Measurements from ENCODE around the gene MIOX.

Gene MIOX

GRCh38 chr22:50456026-50456425, 30.6 kb upstream of the MIOX start:
- no peak for TF ChIP-seq CTCF (IDR thresholded peaks at IDR 0.05; ENCODE audit: low read depth, low read length, missing control alignments)
- no peak overlapping the region for H3K4me3 ChIP-seq (replicated peaks; ENCODE audit: low read depth, low read length)
- no peak for DNase-seq (ENCODE audit: extremely low read depth, low read depth)

DNA sequence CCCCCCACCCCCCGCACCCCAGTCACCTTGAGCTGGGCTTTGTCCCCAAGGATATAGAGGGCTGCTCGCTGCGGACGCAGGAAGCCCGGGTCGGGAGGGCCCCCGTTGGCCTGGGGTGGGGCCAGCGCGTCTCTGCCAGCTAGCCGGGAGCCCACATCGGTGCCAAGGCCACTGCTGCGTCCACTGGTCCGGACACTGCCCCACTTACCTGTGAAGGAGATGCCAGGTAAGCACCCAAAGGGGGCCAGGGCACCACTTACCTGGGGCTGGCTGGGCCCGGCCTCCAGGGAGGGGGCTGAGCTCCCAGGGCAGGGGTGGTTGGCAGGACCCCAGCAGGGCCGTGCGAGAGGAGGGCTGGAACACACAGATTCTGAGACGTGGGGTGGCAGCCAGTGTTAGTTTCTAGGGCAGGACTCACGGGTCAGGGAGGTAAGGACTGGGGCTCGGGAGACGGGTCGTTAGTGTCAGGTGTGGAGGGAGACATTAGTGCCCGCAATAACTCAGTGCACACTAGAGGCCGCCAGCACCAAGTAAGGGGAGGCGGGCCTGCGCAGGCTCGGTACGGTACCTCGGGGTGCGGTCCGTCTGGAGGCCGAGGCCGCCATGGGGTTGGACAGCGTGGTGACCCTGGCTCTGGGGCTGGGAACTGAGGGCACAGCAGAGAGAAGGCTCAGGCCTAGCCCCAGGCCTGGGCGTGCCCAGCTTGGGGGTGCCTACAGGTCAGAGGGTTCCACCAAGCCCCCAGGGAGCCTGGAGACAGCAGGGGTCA, 30.0 kb upstream of the MIOX start:
- peak; percentile 19 for TF ChIP-seq CTCF (IDR thresholded peaks at IDR 0.05; ENCODE audit: low read depth, low read length, missing control alignments)
- H3K4me3 ChIP-seq (replicated peaks; ENCODE audit: low read depth, low read length): no peak overlapping the region
- no peak for DNase-seq (ENCODE audit: extremely low read depth, low read depth)

GRCh38 chr22:50459016-50459415, 27.6 kb upstream of the MIOX start:
- no peak overlapping the region for H3K4me3 ChIP-seq (replicated peaks; ENCODE audit: low read depth, low read length)
- no peak for TF ChIP-seq CTCF (IDR thresholded peaks at IDR 0.05; ENCODE audit: low read depth, low read length, missing control alignments)
- no peak for DNase-seq (ENCODE audit: extremely low read depth, low read depth)

GRCh38 chr22:50459496-50460140, 27.0 kb upstream of the MIOX start:
- no peak for DNase-seq (ENCODE audit: extremely low read depth, low read depth)
- H3K4me3 ChIP-seq (replicated peaks; ENCODE audit: low read depth, low read length): no peak overlapping the region
- no peak for TF ChIP-seq CTCF (IDR thresholded peaks at IDR 0.05; ENCODE audit: low read depth, low read length, missing control alignments)

GRCh38 chr22:50460938-50461337, 25.7 kb upstream of the MIOX start:
- TF ChIP-seq CTCF (IDR thresholded peaks at IDR 0.05; ENCODE audit: low read depth, low read length, missing control alignments): no peak
- no peak overlapping the region for H3K4me3 ChIP-seq (replicated peaks; ENCODE audit: low read depth, low read length)
- DNase-seq (ENCODE audit: extremely low read depth, low read depth): no peak

DNA sequence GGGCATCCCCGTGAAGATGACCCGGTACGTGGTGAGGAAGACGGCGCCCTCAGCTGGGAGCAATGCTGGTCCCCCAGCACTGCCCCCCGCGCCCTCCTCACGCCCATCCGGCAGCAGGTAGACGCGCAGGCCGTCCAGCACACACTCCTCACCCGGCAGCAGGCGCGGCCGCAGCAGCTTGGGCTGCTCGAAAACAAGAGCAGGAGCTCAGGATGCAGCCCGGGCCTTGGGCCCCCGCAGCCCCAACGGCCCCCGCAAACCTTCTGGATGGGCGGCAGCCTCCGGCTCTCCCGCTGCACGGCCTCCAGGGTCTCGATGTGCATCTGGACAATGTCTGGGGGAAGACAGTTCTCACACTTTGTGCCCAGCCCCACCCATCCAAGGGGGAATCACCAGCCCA, 25.1 kb upstream of the MIOX start:
- H3K4me3 ChIP-seq (replicated peaks; ENCODE audit: low read depth, low read length): no peak overlapping the region
- DNase-seq (ENCODE audit: extremely low read depth, low read depth): no peak
- no peak for TF ChIP-seq CTCF (IDR thresholded peaks at IDR 0.05; ENCODE audit: low read depth, low read length, missing control alignments)

All from HFF-Myc (cell line).